CD4-positive, alpha-beta T cell treated with Interleukin-2 at 100 ng/mL for 4 hours (primary cell): ENCODE results near the gene POLE2.
"Not testable (repeated sequence)": the region's sequence is repeated elsewhere in the genome, so short reads cannot be mapped to it uniquely, and the experiment has no call there.

Experiments used
- DNase-seq: peaks from one replicate; pipeline ENCODE4 v3.0.0-alpha.2; 2020; ENCODE audit warnings: low spot score

The POLE2 gene

DNA sequence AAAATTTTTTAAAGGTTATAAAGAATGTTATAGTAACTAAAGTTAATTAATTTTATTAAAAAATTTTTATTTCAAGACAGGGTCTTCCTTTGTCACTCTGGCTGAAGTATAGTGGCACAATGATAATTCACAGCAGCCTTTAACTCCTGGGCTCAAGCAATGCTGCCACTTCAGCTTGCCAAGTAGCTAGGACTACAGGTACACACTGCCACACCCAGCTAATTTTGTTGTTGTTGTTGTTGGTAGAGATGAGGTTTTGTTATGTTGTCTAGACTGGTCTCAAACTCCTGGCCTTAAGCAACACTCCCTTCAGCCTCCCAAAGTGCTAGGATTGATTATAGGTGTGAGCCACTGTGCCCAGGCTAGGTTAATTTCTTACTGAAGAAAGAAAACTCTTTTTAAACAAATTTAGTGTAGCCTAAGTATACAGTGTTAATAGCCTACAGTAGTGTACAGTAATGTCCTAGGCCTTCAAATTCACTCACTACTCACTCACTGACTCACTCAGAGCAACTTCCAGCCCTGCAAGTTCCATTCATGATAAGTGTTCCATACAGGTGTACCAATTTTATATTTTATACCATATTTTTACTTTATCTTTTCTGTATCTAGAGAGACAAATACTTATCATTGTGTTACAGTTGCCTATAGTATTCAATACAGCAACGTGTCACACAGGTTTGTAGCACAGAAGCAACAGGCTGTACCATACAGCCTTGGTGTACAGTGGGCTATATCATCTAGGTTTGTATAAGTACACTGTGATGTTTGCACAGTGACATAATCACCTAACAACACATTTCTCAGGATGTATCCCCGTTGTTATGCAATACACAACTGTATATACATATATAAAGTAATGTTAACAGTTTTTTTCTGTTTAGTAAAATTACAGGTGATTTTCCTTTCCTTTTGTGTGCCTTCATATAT is 28.2 kb downstream of the POLE2 start:
- DNase-seq: no peak

DNA sequence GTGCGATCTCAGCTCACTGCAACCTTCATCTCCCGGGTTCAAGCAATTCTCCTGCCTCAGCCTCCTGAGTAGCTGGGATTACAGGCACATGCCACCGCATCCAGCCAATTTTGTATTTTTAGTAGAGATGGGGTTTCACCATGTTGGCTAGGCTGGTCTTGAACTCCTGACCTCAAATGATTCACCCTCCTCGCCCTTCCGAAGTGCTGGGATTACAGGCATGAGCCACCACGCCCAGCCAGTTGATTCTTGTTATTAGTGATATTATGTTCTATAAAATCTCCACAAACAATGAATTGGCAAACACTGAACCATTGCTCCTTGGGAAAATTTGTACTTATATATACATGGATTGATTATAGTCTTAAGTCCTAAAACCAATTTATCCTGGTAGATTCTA is 30.5 kb downstream of the POLE2 start:
- not testable (repeated sequence) for DNase-seq

DNA sequence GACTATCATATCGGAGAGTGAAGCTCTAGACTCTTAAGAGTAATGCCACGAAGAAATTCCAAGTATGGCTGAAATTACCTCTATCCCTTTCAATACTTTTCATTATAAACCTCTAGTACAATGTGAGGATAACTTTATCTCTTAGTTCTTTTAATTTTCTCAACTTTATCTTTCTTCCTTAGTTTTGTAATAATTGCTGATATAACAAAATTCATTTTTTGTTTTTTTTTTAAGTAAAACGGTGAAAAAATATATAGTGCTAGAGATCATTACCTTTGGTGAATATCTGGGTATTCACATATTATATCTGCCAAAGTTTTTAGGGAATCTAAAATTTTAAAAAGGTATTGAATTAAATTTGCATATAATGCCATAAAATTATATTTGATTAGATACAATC is 33.5 kb downstream of the POLE2 start:
- no peak for DNase-seq

DNA sequence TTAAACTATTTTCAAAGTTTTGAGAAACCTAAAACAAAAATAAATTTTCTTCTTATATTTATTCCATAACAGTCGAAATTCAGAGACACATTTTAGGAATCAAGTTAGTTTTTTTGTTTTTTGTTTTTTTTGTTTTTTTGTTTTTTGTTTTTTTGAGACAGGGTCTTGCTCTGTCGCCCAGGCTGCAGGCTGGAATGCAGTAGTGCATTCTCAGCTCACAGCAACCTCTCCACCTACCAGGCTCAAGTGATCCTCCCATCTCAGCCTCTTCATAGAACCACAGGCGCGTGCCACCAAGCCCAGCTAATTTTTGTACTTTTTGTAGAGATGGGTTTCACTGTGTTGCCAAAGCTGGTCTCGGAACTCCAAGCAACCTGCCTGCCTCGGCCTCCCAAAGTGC is 34.5 kb downstream of the POLE2 start:
- DNase-seq: no peak

DNA sequence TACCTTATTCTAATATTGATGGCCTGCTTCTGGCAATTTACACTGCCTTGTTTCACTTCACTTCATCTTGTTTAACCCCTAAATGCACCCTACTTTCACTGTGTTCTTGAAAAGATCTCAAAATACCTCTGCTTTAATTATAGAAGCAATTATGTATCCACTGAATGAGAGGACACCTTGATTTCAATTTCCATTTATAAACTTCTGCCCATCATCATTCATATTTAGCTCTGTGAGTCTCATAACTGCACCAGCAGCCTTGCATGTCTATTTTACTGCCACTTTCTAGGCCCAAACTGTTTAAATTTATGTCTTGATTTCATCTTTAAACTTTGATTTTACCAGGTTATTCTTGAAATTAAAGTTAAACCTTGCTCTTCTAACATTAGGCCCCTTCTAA is 45.9 kb downstream of the POLE2 start:
- no peak for DNase-seq

DNA sequence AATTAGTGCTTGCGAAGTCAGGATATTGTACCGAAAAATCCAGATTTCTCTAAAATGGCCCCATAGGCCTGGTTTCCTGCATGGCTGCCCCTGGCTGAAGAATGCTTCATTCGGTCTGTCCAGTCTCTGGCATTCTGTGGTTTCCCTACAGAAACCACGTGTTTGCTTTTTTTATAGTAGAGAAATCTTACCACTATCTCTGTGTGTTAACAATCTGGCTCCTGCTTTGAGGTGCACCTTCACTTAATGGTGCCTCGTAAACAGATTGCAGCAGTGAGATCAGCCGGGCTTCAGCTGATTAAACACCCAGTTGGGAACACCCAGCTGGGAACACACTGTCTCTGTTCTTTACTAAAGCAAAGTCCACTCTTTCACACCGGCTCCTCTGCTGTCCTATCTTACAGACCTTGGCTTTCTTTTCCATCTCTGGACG is 46.3 kb downstream of the POLE2 start:
- DNase-seq: no peak

DNA sequence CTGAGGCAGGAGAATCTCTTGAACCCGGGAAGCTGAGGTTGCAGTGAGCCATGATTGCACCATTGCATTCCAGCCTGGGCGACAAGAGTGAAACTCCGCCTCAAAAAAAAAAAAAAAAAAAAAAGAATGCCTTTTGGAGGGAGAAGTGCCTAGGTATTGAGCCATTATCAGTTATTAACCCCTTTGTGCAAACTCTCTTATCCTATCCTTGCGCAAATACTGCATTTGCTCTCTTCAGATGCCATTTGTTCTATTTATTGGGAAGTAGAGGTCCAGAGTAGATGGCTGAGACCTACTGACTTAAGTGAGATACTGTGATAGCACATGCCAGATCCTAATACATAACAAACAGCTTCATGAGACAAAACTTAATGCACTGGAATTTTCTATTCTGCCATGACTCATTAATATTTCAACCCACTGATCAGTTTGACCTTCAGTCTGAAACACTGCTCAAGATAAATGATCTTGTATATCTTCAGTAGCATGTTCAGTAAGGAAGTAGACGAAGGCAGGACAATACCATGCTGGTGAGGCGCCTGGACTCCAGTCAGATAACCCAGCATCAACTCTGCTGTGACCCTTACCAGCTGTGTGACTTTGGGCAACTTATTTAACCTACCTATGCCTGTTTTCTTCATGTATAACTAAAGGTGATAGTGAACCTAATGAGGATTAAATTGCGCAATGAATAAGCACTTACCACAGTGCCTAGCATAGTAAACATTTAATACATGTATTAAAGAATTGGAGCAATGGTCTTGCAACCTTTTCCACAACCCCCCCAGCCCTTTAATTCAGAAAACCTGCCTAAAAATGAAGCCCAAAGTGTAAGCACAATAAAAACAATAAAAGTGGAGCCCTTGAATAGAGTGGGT is 47.2 kb downstream of the POLE2 start:
- DNase-seq: no peak

DNA sequence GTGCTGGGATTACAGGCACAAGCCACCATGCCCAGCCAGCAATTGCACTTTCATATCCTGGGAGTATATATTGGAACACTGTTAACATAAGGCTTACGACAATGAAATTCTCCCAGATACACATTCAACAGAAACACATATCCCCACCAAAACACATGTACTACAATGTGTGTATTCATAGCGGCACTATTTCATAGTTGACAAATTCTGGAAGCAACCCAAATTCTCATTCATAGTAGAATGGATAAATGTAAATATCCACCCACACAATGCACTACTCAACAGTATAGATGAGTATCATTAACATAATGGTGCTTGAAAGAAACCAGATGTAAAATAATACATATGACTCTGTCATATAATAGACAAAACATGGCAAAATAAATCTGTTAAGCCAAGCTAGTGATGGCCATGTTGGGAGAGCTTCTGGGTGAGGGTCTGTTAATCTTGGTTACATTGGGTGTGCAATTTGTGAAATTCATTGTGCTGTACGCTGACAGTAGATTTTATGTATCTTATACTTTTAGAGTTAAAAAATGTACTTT is 50.4 kb downstream of the POLE2 start:
- no peak for DNase-seq

DNA sequence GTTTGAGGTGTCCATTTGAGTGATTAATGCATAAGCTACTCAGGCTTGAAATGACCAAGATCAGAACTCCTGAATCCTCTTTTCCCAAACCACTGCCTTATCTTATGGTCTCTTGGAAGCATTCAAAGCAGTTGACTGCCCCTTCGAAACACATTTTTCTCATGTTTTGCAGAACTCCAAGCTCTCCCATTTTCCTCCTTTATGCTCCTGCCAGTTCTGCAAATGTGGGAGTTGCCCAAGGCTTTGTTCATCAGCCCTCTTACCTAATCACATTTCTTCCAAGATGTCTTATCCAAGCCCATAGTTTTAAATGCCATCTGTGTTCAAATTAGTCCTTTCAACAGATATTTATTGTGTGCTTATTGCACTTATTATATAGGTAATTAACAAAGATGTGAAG is 51.1 kb downstream of the POLE2 start:
- DNase-seq: no peak

DNA sequence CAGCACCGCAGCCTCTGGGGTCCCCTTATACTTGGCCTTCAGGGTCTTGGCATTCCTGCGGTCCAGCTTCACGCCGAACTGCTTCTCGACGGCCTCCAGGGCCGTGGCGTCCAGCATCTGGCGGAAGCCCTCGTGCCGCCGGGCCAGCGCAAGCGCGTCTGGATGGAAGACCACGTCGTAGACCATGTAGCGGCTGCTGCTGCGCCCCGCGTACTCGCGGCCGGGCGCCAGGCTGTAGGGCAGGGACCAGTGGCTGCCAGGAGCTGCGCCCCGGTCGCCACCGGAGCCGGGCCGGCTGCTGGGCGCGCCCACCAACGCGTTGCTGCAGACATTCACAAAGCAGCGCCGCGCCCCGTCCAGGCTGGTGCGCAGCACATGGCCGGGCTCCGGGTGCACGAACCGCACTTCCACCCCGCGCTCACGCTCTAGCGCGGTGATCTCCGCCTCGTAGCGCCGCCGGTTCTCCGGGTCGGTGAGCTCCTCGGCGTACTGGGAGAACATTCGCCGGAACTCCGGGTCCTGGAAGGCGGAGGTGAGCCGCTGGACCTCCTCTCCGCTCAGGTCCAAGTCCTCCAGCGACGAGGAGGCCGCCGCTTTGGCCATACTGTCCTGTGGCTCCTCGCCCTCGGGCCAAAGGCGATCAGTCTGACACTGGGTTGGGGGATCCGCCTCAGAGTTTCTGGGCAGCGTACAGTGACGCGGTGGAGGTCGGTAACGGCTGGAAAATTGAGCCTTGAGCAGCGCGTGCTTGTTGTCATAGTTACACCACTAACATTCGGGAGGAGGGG is 53.3 kb downstream of the POLE2 start, which contains the start of gene DNAAF2:
DNAAF2 (minus strand) TSS at position 698 of the 788 bp plus-strand sequence; CDS start at position 603, 95 bp downstream.
- peak; percentile 78 for DNase-seq

DNA sequence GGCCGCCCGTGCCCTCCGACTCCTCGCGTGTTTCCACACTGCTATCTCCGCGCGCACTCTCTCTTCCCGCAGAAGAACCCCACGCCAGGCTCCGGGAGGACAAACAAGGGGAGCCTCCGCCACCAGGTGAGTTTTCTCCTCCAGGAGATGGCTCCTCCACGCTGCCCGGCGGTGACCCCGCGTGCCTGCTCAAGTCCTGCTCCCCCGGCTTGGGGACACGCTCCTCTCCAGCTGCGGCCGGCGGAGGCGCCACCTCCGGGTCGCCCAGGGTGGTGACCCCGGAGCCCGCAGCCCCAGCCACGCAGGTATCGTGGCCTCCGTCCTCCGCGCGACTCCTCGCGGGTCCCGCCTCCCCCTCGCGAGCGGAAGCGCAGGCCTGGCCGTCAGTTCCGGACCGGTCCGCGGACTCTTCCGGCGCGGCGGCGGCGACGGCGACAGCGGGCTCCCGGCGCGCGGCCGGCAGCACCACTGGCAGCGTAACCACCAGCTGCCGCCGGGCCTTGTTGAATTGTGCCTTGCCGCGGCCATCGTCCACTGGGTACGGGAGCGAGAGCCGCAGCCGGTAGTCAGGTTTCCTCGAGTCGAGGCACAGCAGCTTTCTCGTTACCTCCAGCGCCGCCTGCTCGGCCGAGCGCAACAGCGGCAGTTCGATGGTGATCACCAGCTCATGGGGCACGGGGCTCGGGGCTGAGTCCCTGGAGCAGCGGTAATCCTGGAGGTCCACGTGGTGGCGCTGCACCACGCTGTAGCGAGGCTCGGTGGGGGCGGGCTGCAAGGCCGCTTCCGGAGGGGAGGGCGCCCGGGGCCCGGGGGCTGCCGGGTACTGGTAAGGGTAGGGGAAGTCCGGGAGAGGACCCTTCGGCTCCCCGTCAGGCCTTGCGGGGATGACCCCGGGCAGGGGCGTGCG is 54.1 kb downstream of the POLE2 start:
- DNase-seq: peak; percentile 95

DNA sequence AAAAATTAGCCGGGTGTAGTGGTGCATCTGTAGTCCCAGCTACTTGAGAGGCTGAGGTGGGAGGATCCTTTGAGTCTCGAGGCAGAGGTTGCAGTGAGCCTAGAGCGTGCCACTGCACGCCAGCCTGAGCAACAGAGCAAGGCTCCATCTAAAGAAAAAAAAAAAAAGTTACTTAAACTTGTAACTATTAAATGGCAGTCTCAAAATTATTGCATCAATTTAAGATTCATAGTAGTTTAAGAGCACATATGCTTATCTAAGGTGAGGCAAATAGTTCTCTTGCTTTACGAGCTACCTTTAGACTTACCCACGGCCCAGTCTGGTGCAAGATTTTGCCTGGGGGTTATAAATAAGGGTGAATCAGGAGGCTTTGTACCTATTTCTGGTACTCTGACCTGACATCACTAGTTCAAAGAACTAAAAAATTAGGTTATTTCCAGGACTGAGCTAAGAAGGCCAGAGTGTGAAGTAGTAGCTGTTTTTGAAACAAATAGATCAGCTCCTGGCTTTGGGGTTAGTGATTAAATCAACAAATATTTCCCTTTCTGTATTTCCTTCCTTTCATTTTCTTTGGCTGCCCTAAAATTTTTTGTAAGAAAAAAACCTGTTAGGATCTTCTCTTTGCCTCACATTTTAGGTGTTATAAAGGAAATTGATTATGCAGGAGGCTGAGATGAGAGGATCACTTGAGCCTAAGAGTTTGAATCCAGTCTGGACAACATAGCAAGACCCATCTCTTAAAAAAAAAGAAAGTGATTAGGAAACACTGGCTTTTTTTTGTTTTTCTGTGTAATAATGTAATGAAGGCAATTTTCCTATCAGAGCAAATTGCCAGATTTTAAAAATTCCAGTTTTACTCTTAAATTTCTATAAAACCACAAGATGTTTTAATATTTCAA is 63.8 kb downstream of the POLE2 start:
- peak; percentile 80 for DNase-seq

DNA sequence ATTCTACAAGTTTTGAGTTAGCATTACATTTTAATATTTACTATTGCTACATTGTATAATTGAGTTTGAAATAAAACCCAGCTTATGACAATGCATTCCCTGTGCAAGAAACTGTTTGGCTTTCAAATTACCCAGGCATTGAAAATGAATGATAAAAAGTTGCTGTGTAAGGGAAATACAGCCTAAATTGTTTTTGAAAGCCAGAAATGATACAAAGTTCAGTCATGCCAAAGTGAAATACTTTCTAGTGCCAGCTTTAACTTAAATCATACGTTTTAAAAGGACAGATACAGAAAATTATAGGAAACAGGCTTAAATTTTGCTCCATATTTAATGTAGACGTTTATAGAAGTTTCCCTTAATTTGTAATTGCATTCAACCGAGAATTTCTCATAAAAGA is 64.6 kb downstream of the POLE2 start:
- no peak for DNase-seq

DNA sequence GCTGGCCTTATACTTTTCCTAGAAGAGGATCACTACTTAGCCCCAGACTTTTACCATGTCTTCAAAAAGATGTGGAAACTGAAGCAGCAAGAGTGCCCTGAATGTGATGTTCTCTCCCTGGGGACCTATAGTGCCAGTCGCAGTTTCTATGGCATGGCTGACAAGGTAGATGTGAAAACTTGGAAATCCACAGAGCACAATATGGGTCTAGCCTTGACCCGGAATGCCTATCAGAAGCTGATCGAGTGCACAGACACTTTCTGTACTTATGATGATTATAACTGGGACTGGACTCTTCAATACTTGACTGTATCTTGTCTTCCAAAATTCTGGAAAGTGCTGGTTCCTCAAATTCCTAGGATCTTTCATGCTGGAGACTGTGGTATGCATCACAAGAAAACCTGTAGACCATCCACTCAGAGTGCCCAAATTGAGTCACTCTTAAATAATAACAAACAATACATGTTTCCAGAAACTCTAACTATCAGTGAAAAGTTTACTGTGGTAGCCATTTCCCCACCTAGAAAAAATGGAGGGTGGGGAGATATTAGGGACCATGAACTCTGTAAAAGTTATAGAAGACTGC is 65.9 kb downstream of the POLE2 start:
- no peak for DNase-seq

DNA sequence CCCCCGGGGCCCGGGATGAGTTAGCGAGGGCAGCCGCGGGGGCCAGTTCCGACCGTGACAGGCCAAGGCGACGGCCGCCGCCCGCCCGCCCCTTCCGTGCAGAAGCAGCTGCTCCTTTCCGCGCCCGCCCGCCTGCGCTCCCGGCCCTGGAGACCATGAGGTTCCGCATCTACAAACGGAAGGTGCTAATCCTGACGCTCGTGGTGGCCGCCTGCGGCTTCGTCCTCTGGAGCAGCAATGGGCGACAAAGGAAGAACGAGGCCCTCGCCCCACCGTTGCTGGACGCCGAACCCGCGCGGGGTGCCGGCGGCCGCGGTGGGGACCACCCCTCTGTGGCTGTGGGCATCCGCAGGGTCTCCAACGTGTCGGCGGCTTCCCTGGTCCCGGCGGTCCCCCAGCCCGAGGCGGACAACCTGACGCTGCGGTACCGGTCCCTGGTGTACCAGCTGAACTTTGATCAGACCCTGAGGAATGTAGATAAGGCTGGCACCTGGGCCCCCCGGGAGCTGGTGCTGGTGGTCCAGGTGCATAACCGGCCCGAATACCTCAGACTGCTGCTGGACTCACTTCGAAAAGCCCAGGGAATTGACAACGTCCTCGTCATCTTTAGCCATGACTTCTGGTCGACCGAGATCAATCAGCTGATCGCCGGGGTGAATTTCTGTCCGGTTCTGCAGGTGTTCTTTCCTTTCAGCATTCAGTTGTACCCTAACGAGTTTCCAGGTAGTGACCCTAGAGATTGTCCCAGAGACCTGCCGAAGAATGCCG is 66.7 kb downstream of the POLE2 start:
- peak; percentile 58 for DNase-seq

DNA sequence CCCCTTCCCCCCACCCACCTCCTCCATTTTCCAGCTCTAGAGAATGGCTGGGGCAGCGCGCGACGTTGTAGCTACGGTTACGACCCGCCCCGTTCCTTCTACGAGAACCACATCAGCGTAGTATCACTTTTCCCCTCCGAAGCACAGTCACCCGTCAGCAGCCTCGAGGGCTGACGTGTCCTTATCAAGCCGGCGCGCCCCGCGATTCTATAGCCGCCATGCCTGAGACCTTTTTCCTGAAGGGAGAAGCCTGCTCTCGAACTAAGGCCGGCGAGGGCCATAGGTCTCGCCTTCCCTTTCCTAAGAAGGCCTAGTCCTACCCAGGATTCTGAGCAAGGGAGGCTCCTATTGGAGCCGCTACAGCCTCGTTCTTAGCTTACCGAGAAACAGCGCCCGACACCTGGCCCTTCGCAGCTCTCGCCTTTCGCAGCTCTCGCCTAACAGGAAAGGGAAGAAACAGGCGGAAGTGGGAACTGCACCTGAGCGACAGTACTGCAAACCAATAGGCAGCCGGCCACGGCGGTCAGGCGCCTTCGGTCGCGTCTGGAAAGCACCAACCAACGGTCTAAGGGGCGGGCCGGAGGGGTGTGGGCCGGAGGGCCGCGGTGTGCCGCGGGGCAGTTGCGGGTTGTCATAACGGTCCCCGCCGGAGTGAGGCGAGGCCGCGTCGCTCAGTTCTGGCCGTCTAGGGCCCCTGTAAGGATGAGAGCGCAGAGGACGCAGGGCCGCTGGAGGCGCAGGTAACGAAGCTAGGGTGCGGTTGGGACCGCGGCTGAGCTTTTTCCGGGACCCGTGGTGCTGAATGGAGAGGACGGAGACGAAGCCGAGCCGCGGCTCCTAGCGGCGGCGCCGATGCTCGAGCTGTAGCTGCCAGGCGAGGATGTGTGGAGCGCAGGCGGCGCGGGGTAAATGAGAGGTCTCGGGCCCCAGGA is 67.6 kb downstream of the POLE2 start, which contains the start of the genes MGAT2 and RPL36AL:
MGAT2 (plus strand) TSS at position 618 of the 932 bp plus-strand sequence. CDS start 470 bp downstream, outside the sequence.
RPL36AL (minus strand) TSS at position 445 of the 932 bp plus-strand sequence. CDS start 1,522 bp downstream, outside the sequence.
- DNase-seq: peak; percentile 97

DNA sequence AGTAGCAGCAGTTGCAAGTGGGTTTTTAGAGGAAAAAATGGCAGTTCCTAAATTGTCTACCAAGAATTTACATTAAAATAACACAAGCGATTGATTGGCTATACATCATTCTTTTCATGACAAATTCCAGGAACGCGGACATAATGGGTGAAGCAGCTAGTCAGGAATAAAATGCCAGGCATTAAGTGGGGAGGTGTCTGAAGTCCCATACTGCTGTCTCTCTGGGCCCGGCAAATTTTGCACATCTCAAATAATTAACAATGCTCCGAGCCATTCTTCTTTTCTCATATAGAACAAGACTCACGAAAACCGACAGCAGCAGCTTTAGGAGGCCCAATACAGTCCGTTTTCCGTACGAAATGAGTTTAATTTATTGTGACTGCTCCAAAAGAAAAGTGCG is 68.3 kb downstream of the POLE2 start:
- DNase-seq: no peak
